Loucy (cell line): ENCODE measurements around the gene KLRC4.

Experiments
- EZH2phosphoT487 ChIP-seq: fragments of 200-600 bp; IDR thresholded peaks from 2 replicates; pipeline ENCODE4 v1.6.1; 2018; ENCODE audit warnings: antibody characterized with exemption, mild to moderate bottlenecking, moderate library complexity, borderline replicate concordance
- TF ChIP-seq, protein P1 (sequence below): fragments of 200-600 bp; sonication (generic); conservative IDR thresholded peaks from 2 replicates; pipeline ENCODE4 v1.5.1; 2014; ENCODE audit warnings: mild to moderate bottlenecking, antibody characterized with exemption, low read length

DNA sequence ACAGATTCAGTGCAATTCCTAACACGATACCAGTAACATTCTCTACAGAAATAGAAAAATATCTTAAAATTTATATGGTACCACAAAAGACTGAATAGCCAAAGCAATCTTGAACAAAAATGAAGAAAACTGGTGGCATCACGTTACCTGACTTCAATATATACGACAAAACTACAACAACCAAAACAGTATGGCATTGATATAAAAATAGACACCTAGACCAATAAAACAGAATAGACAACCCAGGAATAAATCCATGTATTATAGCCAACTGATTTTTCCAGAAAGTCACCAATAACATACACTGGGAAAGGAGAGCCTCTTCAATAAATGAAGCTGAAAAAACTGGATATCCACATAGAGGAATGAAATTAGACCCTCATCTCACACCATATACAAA lies 25.4 kb downstream of the KLRC4 start:
- TF ChIP-seq, protein P1, sequence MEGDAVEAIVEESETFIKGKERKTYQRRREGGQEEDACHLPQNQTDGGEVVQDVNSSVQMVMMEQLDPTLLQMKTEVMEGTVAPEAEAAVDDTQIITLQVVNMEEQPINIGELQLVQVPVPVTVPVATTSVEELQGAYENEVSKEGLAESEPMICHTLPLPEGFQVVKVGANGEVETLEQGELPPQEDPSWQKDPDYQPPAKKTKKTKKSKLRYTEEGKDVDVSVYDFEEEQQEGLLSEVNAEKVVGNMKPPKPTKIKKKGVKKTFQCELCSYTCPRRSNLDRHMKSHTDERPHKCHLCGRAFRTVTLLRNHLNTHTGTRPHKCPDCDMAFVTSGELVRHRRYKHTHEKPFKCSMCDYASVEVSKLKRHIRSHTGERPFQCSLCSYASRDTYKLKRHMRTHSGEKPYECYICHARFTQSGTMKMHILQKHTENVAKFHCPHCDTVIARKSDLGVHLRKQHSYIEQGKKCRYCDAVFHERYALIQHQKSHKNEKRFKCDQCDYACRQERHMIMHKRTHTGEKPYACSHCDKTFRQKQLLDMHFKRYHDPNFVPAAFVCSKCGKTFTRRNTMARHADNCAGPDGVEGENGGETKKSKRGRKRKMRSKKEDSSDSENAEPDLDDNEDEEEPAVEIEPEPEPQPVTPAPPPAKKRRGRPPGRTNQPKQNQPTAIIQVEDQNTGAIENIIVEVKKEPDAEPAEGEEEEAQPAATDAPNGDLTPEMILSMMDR: no peak
- no peak for TF ChIP-seq EZH2phosphoT487
